Suprapubic skin (tissue), 3 donors: ENCODE measurements around the gene PRLR.

ENCODE experiments used
- CTCF ChIP-seq, 2 donors: fragments of 200-600 bp in 1 of 2; fragments of 450-650 bp in 1 of 2; sonication (generic) in 1 of 2; IDR thresholded peaks; one replicate each; pipeline ENCODE4 v1.5.1; 2016 to 2019; ENCODE audit warnings: antibody characterized with exemption in 2 of 2, mild to moderate bottlenecking in 1 of 2, moderate library complexity in 1 of 2
- POLR2AphosphoS5 ChIP-seq, 3 donors: sonication (generic); formaldehyde crosslinking; IDR thresholded peaks; one replicate each; pipeline ENCODE4 v1.6.1; 2017; ENCODE audit warnings: antibody characterized with exemption in 3 of 3

GRCh38 chr5:35004200-35004599 lies 226.1 kb downstream of the PRLR start:
- no peak for TF ChIP-seq CTCF (IDR thresholded peaks at IDR 0.05)
- no peak for TF ChIP-seq POLR2AphosphoS5 (IDR thresholded peaks at IDR 0.05)
